Mesenchymal stem cell (in vitro differentiated cells and primary cell): ENCODE data around the gene CTSF.

ENCODE experiments used
- DNase-seq: peaks from one replicate; pipeline ENCODE4 v3.0.0-alpha.2; 2013
- H2AFZ ChIP-seq: one replicate; pipeline ENCODE4 v1.6.1; 2013; ENCODE audit warnings: low read depth, mild to moderate bottlenecking, control low read depth, inconsistent platforms, low read length, moderate library complexity
- H2AK5ac ChIP-seq: 2 replicates; pipeline ENCODE4 v1.6.1; 2013; ENCODE audit warnings: low read length, moderate library complexity, mild to moderate bottlenecking, inconsistent platforms; ENCODE audit not compliant: severe bottlenecking
- H2BK120ac ChIP-seq: one replicate; pipeline ENCODE4 v1.6.1; 2013; ENCODE audit warnings: low read depth, mild to moderate bottlenecking, inconsistent platforms, low read length, moderate library complexity
- H2BK12ac ChIP-seq, 2 experiments: one replicate each; pipeline ENCODE4 v1.6.1; 2013; ENCODE audit warnings: inconsistent platforms in 2 of 2, low read length in 2 of 2, mild to moderate bottlenecking in 2 of 2, moderate library complexity in 2 of 2, control low read depth in 1 of 2
- H2BK15ac ChIP-seq: one replicate; pipeline ENCODE4 v1.6.1; 2013; ENCODE audit warnings: mild to moderate bottlenecking, low read depth, inconsistent platforms; ENCODE audit not compliant: poor library complexity, severe bottlenecking
- H2BK5ac ChIP-seq: 2 replicates; pipeline ENCODE4 v1.6.1; 2013; ENCODE audit warnings: low read depth, mild to moderate bottlenecking, low read length, control low read depth, inconsistent platforms; ENCODE audit not compliant: poor library complexity, severe bottlenecking
- H3K14ac ChIP-seq, 2 experiments: one replicate each; pipeline ENCODE4 v1.6.1; 2013; ENCODE audit warnings: inconsistent platforms in 2 of 2, low read length in 2 of 2, control low read depth in 1 of 2, mild to moderate bottlenecking in 1 of 2, moderate library complexity in 1 of 2
- H3K18ac ChIP-seq, 2 experiments: one replicate each; pipeline ENCODE4 v1.6.1; 2013; ENCODE audit warnings: inconsistent platforms in 2 of 2, low read length in 2 of 2, control low read depth in 1 of 2, low read depth in 1 of 2, mild to moderate bottlenecking in 1 of 2
- H3K23ac ChIP-seq, 2 experiments: one replicate each; pipeline ENCODE4 v1.6.1; 2013; ENCODE audit warnings: inconsistent platforms in 2 of 2, low read length in 2 of 2, mild to moderate bottlenecking in 2 of 2, moderate library complexity in 2 of 2, control low read depth in 1 of 2
- H3K27ac ChIP-seq: 2 replicates; pipeline ENCODE4 v1.5.1; 2013; ENCODE audit warnings: mild to moderate bottlenecking, moderate library complexity, low read length, control low read depth, inconsistent platforms; ENCODE audit not compliant: poor library complexity, severe bottlenecking
- H3K27me3 ChIP-seq, 2 experiments: 2 replicates each; pipeline versions ENCODE4 v1.6.1 to v1.7.0; 2013; ENCODE audit warnings: low read length in 2 of 2, mild to moderate bottlenecking in 2 of 2, moderate library complexity in 2 of 2, control low read depth in 1 of 2, inconsistent platforms in 1 of 2; ENCODE audit not compliant: control insufficient read depth in 1 of 2, insufficient read depth in 1 of 2
- H3K36me3 ChIP-seq, 2 experiments: 2 replicates each; pipeline versions ENCODE4 v1.6.1 to v1.7.0; 2013; ENCODE audit warnings: low read length in 2 of 2, control low read depth in 1 of 2, inconsistent platforms in 1 of 2, low read depth in 1 of 2, mild to moderate bottlenecking in 1 of 2; ENCODE audit not compliant: insufficient read depth in 2 of 2, control insufficient read depth in 1 of 2
- H3K4ac ChIP-seq, 2 experiments: one replicate each; pipeline ENCODE4 v1.6.1; 2013; ENCODE audit warnings: inconsistent platforms in 2 of 2, low read length in 2 of 2, mild to moderate bottlenecking in 2 of 2, moderate library complexity in 2 of 2, control low read depth in 1 of 2, low read depth in 1 of 2
- H3K4me1 ChIP-seq: 2 replicates; pipeline ENCODE4 v1.6.1; 2013; ENCODE audit warnings: low read depth, low read length, control low read depth; ENCODE audit not compliant: control insufficient read depth, insufficient read depth
- H3K4me2 ChIP-seq: 2 replicates; pipeline ENCODE4 v1.6.1; 2013; ENCODE audit warnings: low read length, mild to moderate bottlenecking, inconsistent platforms; ENCODE audit not compliant: poor library complexity, severe bottlenecking
- H3K4me3 ChIP-seq, 2 experiments: 2 replicates each; pipeline versions ENCODE4 v1.5.1 to v1.7.0; 2013; ENCODE audit warnings: low read length in 2 of 2, mild to moderate bottlenecking in 2 of 2, control low read depth in 1 of 2, low read depth in 1 of 2; ENCODE audit not compliant: insufficient read depth in 1 of 2
- H3K79me1 ChIP-seq: replicated peaks from 2 replicates; pipeline ENCODE4 v1.6.1; 2013; ENCODE audit warnings: mild to moderate bottlenecking, control low read depth, low read length, inconsistent platforms; ENCODE audit not compliant: poor library complexity, severe bottlenecking
- H3K9ac ChIP-seq: 2 replicates; pipeline ENCODE4 v1.7.0; 2013; ENCODE audit warnings: mild to moderate bottlenecking, low read length, moderate library complexity
- H3K9me3 ChIP-seq: 2 replicates; pipeline ENCODE4 v1.7.0; 2013; ENCODE audit warnings: mild to moderate bottlenecking, low read length; ENCODE audit not compliant: control insufficient read depth
- H4K8ac ChIP-seq: one replicate; pipeline ENCODE4 v1.6.1; 2013; ENCODE audit warnings: inconsistent platforms, mild to moderate bottlenecking, low read length, moderate library complexity
- H4K91ac ChIP-seq: one replicate; pipeline ENCODE4 v1.6.1; 2013; ENCODE audit warnings: mild to moderate bottlenecking, low read length, inconsistent platforms
- WGBS: methylation state at CpG from one replicate; pipeline ENCODE4 v1.1.7; 2013; ENCODE audit warnings: mixed read lengths; 5-methylcytosine and 5-hydroxymethylcytosine counted together

Gene CTSF

GRCh38 chr11:66593303-66593635 lies 24.9 kb upstream of the CTSF start:
- Histone ChIP-seq H3K23ac (no peak overlapping the region), H2BK15ac (no peak overlapping the region)

GRCh38 chr11:66592457-66593302 lies 24.3 kb upstream of the CTSF start, which contains the start of the genes CCDC87 and CCS:
Gene CCDC87, minus strand, starts transcription at chr11:66593063. Its CDS starts 48 bp downstream, at chr11:66593015.
Gene CCS, plus strand, starts transcription at chr11:66593185. Its CDS starts 77 bp downstream, at chr11:66593262.
- no peak within 1 kb of the TSS for H2BK5ac ChIP-seq
- peak within 1 kb of the TSS in 1 of 2 experiments; percentile 89 for H3K4ac ChIP-seq
- H2BK12ac ChIP-seq, result peak within 1 kb of the TSS in 1 of 2 experiments; percentile 38
- peak within 1 kb of the TSS; percentile 86 for H3K4me2 ChIP-seq
- H3K36me3 ChIP-seq, result peaks cover 5 to 9% of the 10 kb centered on the region in 2 experiments
- H2AK5ac ChIP-seq, result peak within 1 kb of the TSS; percentile 23
- peak within 1 kb of the TSS; percentile 67 to 92 for H3K4me3 ChIP-seq
- 16% methylated on average over 68 of the region's 68 CpGs for WGBS
- H3K79me1 ChIP-seq, result peaks cover 28% of the 10 kb centered on the region
- peak within 1 kb of the TSS; percentile 89 for H4K8ac ChIP-seq
- H3K27ac ChIP-seq, result no peak within 1 kb of the TSS
- DNase-seq, result peak; percentile 96
- H3K9me3 ChIP-seq, result no peaks in the 10 kb centered on the region
- H3K14ac ChIP-seq, result peak within 1 kb of the TSS in 1 of 2 experiments; percentile 94
- peaks cover 15% of the 10 kb centered on the region for H3K4me1 ChIP-seq
- peak within 1 kb of the TSS; percentile 27 for H2BK120ac ChIP-seq
- peak within 1 kb of the TSS; percentile 94 for H2AFZ ChIP-seq
- H3K9ac ChIP-seq, result peak within 1 kb of the TSS; percentile 93
- peak within 1 kb of the TSS; percentile 14 for H4K91ac ChIP-seq
- H3K27me3 ChIP-seq, result no peaks in the 10 kb centered on the region
- H3K18ac ChIP-seq, result peak within 1 kb of the TSS; percentile 73 to 95
- H2BK15ac ChIP-seq, result no peak within 1 kb of the TSS
- peak within 1 kb of the TSS in 1 of 2 experiments; percentile 29 for H3K23ac ChIP-seq

More at GRCh38 chr11:66593303-66593635, 24.9 kb upstream of the CTSF start:
- peak overlapping the region; percentile 89 for H4K8ac ChIP-seq
- H3K4me2 ChIP-seq, result peak overlapping the region; percentile 86
- H3K36me3 ChIP-seq, result peaks cover 5 to 9% of the 10 kb centered on the region in 2 experiments
- peak overlapping the region in 1 of 2 experiments; percentile 94 for H3K14ac ChIP-seq
- H3K4me1 ChIP-seq, result peaks cover 15% of the 10 kb centered on the region
- peak overlapping the region; percentile 67 to 92 for H3K4me3 ChIP-seq
- no peak overlapping the region for H2BK5ac ChIP-seq
- peak overlapping the region; percentile 73 to 95 for H3K18ac ChIP-seq
- DNase-seq, result no peak
- H3K27ac ChIP-seq, result no peak overlapping the region
- WGBS, result 21% methylated on average over 12 of the region's 12 CpGs
- H4K91ac ChIP-seq, result no peak overlapping the region
- no peak overlapping the region for H2AK5ac ChIP-seq
- H3K9ac ChIP-seq, result peak overlapping the region; percentile 93
- H3K4ac ChIP-seq, result peak overlapping the region in 1 of 2 experiments; percentile 89
- H3K79me1 ChIP-seq, result peaks cover 28% of the 10 kb centered on the region
- H2BK120ac ChIP-seq, result peak overlapping the region; percentile 27
- peak overlapping the region; percentile 94 for H2AFZ ChIP-seq
- no peaks in the 10 kb centered on the region for H3K27me3 ChIP-seq
- H2BK12ac ChIP-seq, result no peak overlapping the region
- no peaks in the 10 kb centered on the region for H3K9me3 ChIP-seq

- Histone ChIP-seq H2AK5ac (no peak overlapping the region), H3K27me3 (peaks cover 0 to 3% of the 10 kb centered on the region in 2 experiments), H3K23ac (no peak overlapping the region), H2BK12ac (no peak overlapping the region), H3K79me1 (peaks cover 23% of the 10 kb centered on the region), H3K4me2 (no peak overlapping the region), H2BK15ac (no peak overlapping the region), H3K4me3 (no peak overlapping the region), H3K9me3 (no peaks in the 10 kb centered on the region), H3K4me1 (peaks cover 15% of the 10 kb centered on the region), H2AFZ (no peak overlapping the region), H3K18ac (no peak overlapping the region), H4K91ac (no peak overlapping the region), H3K9ac (no peak overlapping the region), H4K8ac (no peak overlapping the region), H2BK5ac (no peak overlapping the region), H3K4ac (no peak overlapping the region), H3K36me3 (peaks cover 0 to 6% of the 10 kb centered on the region in 2 experiments), H2BK120ac (no peak overlapping the region), H3K27ac (no peak overlapping the region), H3K14ac (no peak overlapping the region)
- no peak for DNase-seq
- WGBS, result 85% methylated on average over 2 of the region's 2 CpGs
These were observed 22.8 kb upstream of the CTSF start for GRCh38 chr11:66591175-66591574.

- H3K23ac ChIP-seq, result no peak overlapping the region
- no peak overlapping the region for H2AK5ac ChIP-seq
- no peak overlapping the region for H2BK5ac ChIP-seq
- H3K79me1 ChIP-seq, result peaks cover 17% of the 10 kb centered on the region
- no peak overlapping the region for H3K14ac ChIP-seq
- H3K27ac ChIP-seq, result no peak overlapping the region
- H2BK12ac ChIP-seq, result no peak overlapping the region
- no peak overlapping the region for H2BK120ac ChIP-seq
- H3K4ac ChIP-seq, result no peak overlapping the region
- no peak for DNase-seq
- no peak overlapping the region for H3K4me2 ChIP-seq
- H3K36me3 ChIP-seq, result no peaks in the 10 kb centered on the region
- no peak overlapping the region for H3K18ac ChIP-seq
- H4K8ac ChIP-seq, result no peak overlapping the region
- WGBS, result 93% methylated on average over 6 of the region's 7 CpGs
- H2AFZ ChIP-seq, result no peak overlapping the region
- H3K27me3 ChIP-seq, result peaks cover 0 to 4% of the 10 kb centered on the region in 2 experiments
- H3K9ac ChIP-seq, result no peak overlapping the region
- H3K4me1 ChIP-seq, result peaks cover 15% of the 10 kb centered on the region
- no peak overlapping the region for H2BK15ac ChIP-seq
- no peak overlapping the region for H4K91ac ChIP-seq
- no peaks in the 10 kb centered on the region for H3K9me3 ChIP-seq
- H3K4me3 ChIP-seq, result no peak overlapping the region
These were observed 21.7 kb upstream of the CTSF start for GRCh38 chr11:66589996-66590675.
